ENCODE measurements around the gene EMSY.
"Not testable (repeated sequence)": the region's sequence is repeated elsewhere in the genome, so short reads cannot be mapped to it uniquely, and the experiment has no call there.

EMSY gene

DNA sequence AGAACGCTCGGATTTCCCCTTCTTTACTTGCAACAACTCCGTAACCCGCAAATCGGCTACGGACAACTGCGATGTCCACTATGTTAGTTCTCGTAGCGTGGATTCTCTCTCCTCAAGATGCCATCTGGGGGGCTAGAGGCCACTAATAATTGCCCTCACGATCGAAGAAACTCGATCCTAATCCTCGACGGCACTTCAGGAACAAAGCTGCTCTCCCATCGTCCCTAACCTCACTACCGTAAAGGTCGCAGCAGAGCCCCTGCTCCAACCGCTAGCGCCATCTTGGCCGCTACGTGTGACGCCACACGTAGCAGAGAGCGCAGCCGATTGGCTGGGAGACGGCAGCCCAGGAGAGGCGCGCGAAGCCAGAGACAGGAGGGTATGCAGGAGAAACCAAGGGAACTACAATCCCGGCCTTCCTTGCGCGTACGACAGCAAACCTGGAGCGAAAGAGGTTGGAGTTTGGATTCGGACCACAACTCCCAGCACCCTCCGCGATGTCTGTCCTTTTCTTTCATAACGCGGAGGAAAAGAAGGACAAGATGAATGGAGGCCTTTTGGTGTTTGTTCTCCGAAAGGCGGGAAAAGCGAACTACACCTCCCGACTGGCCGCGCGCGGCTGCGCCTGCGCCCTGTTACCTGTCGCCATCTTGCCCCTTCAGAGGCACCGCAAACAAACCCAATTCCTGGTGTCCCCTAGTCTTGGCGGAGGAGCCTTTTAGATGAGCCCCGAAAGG is at the start of gene EMSY:
TSS of gene EMSY (plus strand) at position 635 of the 737 bp plus-strand sequence. CDS start 1,921 bp downstream, outside the sequence.
- H3K4me3 Mint-ChIP-seq = peak within 1 kb of the TSS; percentile 96
- H3K27me3 Mint-ChIP-seq (ENCODE audit: low read depth, poor library complexity) = no peaks in the 10 kb centered on the region
- peak; percentile 89 for DNase-seq
- peak within 1 kb of the TSS; percentile 100 for H3K27ac Mint-ChIP-seq
- H3K9me3 Mint-ChIP-seq = no peaks in the 10 kb centered on the region
- peaks cover 47% of the 10 kb centered on the region for H3K36me3 Mint-ChIP-seq (ENCODE audit: low read depth)
- H3K4me1 Mint-ChIP-seq = peaks cover 51% of the 10 kb centered on the region
- no peak for TF ChIP-seq CTCF (IDR thresholded peaks at IDR 0.05)

DNA sequence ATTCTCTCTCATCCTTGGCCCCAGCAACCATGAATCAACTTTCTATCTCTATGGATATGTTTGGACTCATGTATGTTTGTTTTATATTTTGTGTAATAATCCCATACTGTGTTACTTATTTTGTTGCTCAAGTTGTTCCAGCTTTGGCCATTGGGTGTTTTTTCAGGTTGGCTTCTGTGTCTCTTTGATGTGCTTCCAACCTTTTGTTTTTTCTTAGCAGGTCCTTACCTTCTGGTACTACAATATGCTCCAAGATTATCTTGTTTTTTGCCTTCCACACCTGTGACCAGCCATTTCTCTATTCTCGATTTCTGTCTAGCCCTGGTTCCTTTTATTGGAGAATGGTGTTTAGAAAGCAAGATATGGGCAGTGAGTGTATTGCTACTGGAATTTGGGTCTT is 49.5 kb upstream of the EMSY start:
- no peak for TF ChIP-seq CTCF (IDR thresholded peaks at IDR 0.05)
- Mint-ChIP-seq H3K27ac (no peak overlapping the region), H3K36me3 (ENCODE audit: low read depth) (peaks cover 26% of the 10 kb centered on the region), H3K4me1 (peaks cover 13% of the 10 kb centered on the region), H3K9me3 (no peaks in the 10 kb centered on the region), H3K27me3 (ENCODE audit: low read depth, poor library complexity) (peaks cover 8% of the 10 kb centered on the region), H3K4me3 (no peak overlapping the region)
- DNase-seq = no peak

DNA sequence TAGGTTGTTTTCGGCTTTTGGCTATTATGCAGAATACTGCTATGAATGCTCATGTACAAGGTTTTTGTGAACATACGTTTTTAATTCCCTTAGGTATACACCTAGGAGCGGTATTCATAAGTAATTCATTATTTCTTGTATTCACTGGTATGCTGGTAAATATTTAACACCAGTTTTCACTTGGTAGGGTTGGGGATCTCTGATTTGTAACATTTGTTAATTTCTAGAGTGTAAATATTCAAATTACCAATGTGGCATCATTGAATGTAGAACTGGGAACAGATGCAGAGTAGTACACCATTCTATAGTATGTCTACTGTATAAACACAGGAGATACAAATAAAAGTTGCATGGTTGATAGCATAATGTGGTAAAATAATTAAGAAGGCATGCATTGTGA is 47.4 kb upstream of the EMSY start:
- H3K4me1 Mint-ChIP-seq = peaks cover 24% of the 10 kb centered on the region
- no peaks in the 10 kb centered on the region for H3K9me3 Mint-ChIP-seq
- no peak overlapping the region for H3K27ac Mint-ChIP-seq
- no peak for TF ChIP-seq CTCF (IDR thresholded peaks at IDR 0.05)
- DNase-seq = no peak
- peaks cover 8% of the 10 kb centered on the region for H3K27me3 Mint-ChIP-seq (ENCODE audit: low read depth, poor library complexity)
- peaks cover 31% of the 10 kb centered on the region for H3K36me3 Mint-ChIP-seq (ENCODE audit: low read depth)
- H3K4me3 Mint-ChIP-seq = no peak overlapping the region

DNA sequence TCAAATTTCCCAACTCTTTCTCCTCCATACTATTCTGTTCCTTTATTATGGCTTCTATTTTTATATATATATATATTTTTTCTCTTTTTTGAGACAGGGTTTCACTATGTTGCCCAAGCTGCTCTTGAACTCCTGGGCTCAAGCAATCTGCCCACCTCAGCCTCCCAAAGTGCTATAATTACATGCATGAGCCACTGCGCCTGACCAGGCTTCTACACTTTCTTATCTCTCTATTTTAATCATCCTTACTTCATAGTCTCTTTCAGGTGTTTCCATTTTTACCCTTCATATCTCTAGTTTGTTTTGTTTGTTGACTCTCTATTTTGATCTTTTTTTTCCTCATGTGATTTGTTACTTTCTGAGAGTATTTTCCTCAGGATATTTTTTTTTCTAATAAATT is 43.9 kb upstream of the EMSY start:
- no peak for TF ChIP-seq CTCF (IDR thresholded peaks at IDR 0.05)
- Mint-ChIP-seq H3K27ac (peak overlapping the region; percentile 90), H3K27me3 (ENCODE audit: low read depth, poor library complexity) (no peaks in the 10 kb centered on the region), H3K4me1 (peaks cover 24% of the 10 kb centered on the region), H3K4me3 (no peak overlapping the region), H3K9me3 (peaks cover 4% of the 10 kb centered on the region), H3K36me3 (ENCODE audit: low read depth) (peaks cover 42% of the 10 kb centered on the region)
- DNase-seq = no peak

DNA sequence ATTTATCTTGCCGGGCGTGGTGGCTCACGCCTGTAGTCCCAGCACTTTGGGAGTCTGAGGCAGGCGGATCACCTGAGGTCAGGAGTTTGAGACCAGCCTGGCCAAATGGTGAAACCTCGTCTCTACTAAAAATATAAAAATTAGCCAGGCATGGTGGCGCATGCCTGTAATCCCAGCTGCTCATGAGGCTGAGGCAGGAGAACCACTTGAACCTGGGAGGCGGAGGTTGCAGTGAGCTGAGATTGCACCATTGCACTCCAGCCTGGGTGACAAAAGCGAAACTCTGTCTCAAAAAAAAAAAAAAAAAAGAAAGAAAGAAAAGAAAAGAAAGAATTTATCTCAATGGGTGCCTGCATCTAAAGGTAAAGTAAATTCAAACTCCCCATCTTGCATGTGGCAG is 43.3 kb upstream of the EMSY start:
- Mint-ChIP-seq H3K27ac (peak overlapping the region; percentile 26), H3K36me3 (ENCODE audit: low read depth) (peaks cover 46% of the 10 kb centered on the region), H3K4me1 (peaks cover 24% of the 10 kb centered on the region)
- not testable (repeated sequence) for DNase-seq; H3K9me3 Mint-ChIP-seq; H3K27me3 Mint-ChIP-seq (ENCODE audit: low read depth, poor library complexity); H3K4me3 Mint-ChIP-seq

GRCh38 chr11:76406359-76406758 is 38.5 kb upstream of the EMSY start:
- H3K9me3 Mint-ChIP-seq = peaks cover 4% of the 10 kb centered on the region
- no peak for DNase-seq
- H3K36me3 Mint-ChIP-seq (ENCODE audit: low read depth) = peaks cover 26% of the 10 kb centered on the region
- TF ChIP-seq CTCF (IDR thresholded peaks at IDR 0.05) = no peak
- H3K27me3 Mint-ChIP-seq (ENCODE audit: low read depth, poor library complexity) = no peaks in the 10 kb centered on the region
- H3K4me1 Mint-ChIP-seq = peaks cover 51% of the 10 kb centered on the region
- H3K4me3 Mint-ChIP-seq = no peak overlapping the region
- H3K27ac Mint-ChIP-seq = no peak overlapping the region

All from nephron progenitor cell (in vitro differentiated cells).